Neural progenitor cell (in vitro differentiated cells): ENCODE results near the gene PLD5. TPM values are rescaled to one million over a fixed set of nuclear protein-coding genes. Genes with fewer than 3 reads are reported as not detected.

ENCODE experiments used
- DNase-seq: peaks from one replicate; pipeline ENCODE4 v3.0.0-alpha.2; 2016; ENCODE audit warnings: low spot score
- H2AFZ ChIP-seq: fragments of 200-600 bp; sonication (generic); replicated peaks from 2 replicates; pipeline ENCODE4 v1.6.1; 2016; ENCODE audit warnings: antibody characterized with exemption
- H3F3A ChIP-seq: fragments of 200-600 bp; sonication (generic); 2 replicates; pipeline ENCODE4 v1.6.1; 2016; ENCODE audit warnings: antibody characterized with exemption, low read depth
- H3K27ac ChIP-seq: fragments of 200-600 bp; sonication (generic); 2 replicates; pipeline ENCODE4 v1.5.1; 2016; ENCODE audit warnings: mild to moderate bottlenecking
- H3K27me3 ChIP-seq: fragments of 200-600 bp; sonication (generic); 2 replicates; pipeline ENCODE4 v1.6.1; 2016; ENCODE audit warnings: mild to moderate bottlenecking, moderate library complexity
- H3K36me3 ChIP-seq: fragments of 200-600 bp; sonication (generic); 2 replicates; pipeline ENCODE4 v1.5.1; 2016
- H3K4me1 ChIP-seq: fragments of 200-600 bp; sonication (generic); 2 replicates; pipeline ENCODE4 v1.6.1; 2016; ENCODE audit warnings: mixed run types
- H3K4me2 ChIP-seq: fragments of 200-600 bp; sonication (generic); 2 replicates; pipeline ENCODE4 v1.6.1; 2016
- H3K4me3 ChIP-seq: fragments of 200-600 bp; sonication (generic); 2 replicates; pipeline ENCODE4 v1.5.1; 2016
- H3K79me2 ChIP-seq: fragments of 200-600 bp; sonication (generic); 2 replicates; pipeline ENCODE4 v1.6.1; 2016; ENCODE audit warnings: low read depth
- H3K9ac ChIP-seq: fragments of 200-600 bp; sonication (generic); 2 replicates; pipeline ENCODE4 v1.6.1; 2016
- H3K9me3 ChIP-seq: fragments of 200-600 bp; sonication (generic); 2 replicates; pipeline ENCODE4 v1.5.1; 2016; ENCODE audit warnings: low read depth
- H4K20me1 ChIP-seq: fragments of 200-600 bp; sonication (generic); 2 replicates; pipeline ENCODE4 v1.6.1; 2016; ENCODE audit warnings: low read depth
- H3K27ac Mint-ChIP-seq: 3 replicates; pipeline ENCODE4 v1.8.0; 2021; ENCODE audit warnings: mixed read lengths
- H3K27me3 Mint-ChIP-seq: 2 replicates; pipeline ENCODE4 v1.8.0; 2022; ENCODE audit warnings: low read depth, mild to moderate bottlenecking, inconsistent platforms, moderate library complexity, mixed read lengths; ENCODE audit not compliant: insufficient read depth
- H3K36me3 Mint-ChIP-seq: 3 replicates; pipeline ENCODE4 v1.8.0; 2021; ENCODE audit warnings: mixed read lengths
- H3K4me1 Mint-ChIP-seq: 3 replicates; pipeline ENCODE4 v1.8.0; 2021; ENCODE audit warnings: mixed read lengths
- H3K4me3 Mint-ChIP-seq: 3 replicates; pipeline ENCODE4 v1.8.0; 2021; ENCODE audit warnings: mild to moderate bottlenecking, moderate library complexity, mixed read lengths
- H3K9me3 Mint-ChIP-seq: 3 replicates; pipeline ENCODE4 v1.8.0; 2020; ENCODE audit warnings: mixed read lengths
- EZH2 ChIP-seq: fragments of 200-600 bp; sonication (generic); IDR thresholded peaks from 2 replicates; pipeline ENCODE4 v1.6.1; 2017; ENCODE audit warnings: antibody characterized with exemption, mild to moderate bottlenecking, moderate library complexity
- EZH2phosphoT487 ChIP-seq: fragments of 200-600 bp; sonication (generic); IDR thresholded peaks from 2 replicates; pipeline ENCODE4 v1.6.1; 2017; ENCODE audit warnings: antibody characterized with exemption
- total RNA-seq: library from RNA; depleted of rRNA; stranded (reverse); fragments of >200 nt; gene quantifications from 2 replicates; pipeline ENCODE4 v1.2.3, GENCODE V29; 2015; ENCODE audit warnings: low replicate concordance
- TF ChIP-seq, protein P1 (sequence below): fragments of 200-600 bp; sonication (generic); IDR thresholded peaks from 2 replicates; pipeline ENCODE4 v1.5.1; 2017; ENCODE audit warnings: antibody characterized with exemption, mild to moderate bottlenecking

PLD5 gene
- total RNA-seq, 1 donor from 2014 or later: 1.8 TPM

DNA sequence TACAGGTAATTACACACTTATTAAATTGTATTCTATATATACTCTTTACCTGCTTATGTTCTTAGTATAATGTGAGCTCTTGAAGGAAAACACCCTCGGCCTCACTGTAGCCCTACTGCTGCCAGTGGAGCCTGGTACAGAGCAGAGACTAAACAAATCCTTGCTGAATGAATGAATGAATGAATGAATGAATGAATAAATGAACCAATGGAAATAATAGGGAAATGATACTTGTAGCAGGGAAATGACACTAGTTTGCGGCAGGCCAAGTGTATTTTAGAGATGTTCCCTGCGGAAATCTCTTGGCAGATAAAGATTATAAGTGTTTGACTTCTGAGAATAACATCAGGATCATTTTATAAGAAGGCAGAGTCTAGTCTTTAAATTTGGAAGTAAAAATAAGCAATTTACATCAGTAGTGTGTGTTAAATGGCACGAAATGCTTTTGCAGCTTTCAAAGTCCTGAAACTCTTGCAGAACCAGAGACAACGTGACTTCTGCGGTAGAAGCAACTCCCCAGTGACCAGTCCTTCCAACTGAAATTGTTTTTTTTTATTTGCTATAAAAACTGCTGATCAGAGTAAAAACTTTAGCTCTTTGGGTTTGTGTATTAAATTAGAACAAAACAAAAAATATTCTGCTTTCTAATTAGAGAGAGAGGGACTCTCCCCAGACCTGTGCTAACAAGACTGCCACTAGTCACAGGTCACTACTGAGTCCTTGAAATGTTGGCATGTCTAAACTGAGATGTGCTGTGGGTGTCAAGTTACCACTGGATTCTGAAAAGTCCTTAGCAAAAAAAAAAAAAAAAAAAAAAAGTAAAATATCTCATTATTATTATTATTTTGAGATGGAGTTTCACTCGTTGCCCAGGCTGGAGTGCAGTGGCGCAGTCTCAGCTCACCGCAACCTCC, 326.3 kb downstream of the PLD5 start:
- Mint-ChIP-seq H3K9me3 (peaks cover 7% of the 10 kb centered on the region), H3K4me3 (no peak overlapping the region), H3K27ac (no peak overlapping the region), H3K4me1 (peaks cover 2% of the 10 kb centered on the region), H3K27me3 (peaks cover 6% of the 10 kb centered on the region), H3K36me3 (no peaks in the 10 kb centered on the region)
- Histone ChIP-seq H4K20me1 (no peaks in the 10 kb centered on the region), H3K4me1 (no peaks in the 10 kb centered on the region), H3K9ac (no peak overlapping the region), H3F3A (no peaks in the 10 kb centered on the region), H3K9me3 (no peaks in the 10 kb centered on the region), H3K27me3 (no peaks in the 10 kb centered on the region), H3K79me2 (no peaks in the 10 kb centered on the region), H3K36me3 (no peaks in the 10 kb centered on the region), H3K4me2 (no peak overlapping the region), H2AFZ (no peak overlapping the region), H3K4me3 (no peak overlapping the region), H3K27ac (no peak overlapping the region)
- TF ChIP-seq, protein P1, sequence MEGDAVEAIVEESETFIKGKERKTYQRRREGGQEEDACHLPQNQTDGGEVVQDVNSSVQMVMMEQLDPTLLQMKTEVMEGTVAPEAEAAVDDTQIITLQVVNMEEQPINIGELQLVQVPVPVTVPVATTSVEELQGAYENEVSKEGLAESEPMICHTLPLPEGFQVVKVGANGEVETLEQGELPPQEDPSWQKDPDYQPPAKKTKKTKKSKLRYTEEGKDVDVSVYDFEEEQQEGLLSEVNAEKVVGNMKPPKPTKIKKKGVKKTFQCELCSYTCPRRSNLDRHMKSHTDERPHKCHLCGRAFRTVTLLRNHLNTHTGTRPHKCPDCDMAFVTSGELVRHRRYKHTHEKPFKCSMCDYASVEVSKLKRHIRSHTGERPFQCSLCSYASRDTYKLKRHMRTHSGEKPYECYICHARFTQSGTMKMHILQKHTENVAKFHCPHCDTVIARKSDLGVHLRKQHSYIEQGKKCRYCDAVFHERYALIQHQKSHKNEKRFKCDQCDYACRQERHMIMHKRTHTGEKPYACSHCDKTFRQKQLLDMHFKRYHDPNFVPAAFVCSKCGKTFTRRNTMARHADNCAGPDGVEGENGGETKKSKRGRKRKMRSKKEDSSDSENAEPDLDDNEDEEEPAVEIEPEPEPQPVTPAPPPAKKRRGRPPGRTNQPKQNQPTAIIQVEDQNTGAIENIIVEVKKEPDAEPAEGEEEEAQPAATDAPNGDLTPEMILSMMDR: no peak
- TF ChIP-seq EZH2phosphoT487 (no peak), EZH2 (no peak)
- DNase-seq: no peak

DNA sequence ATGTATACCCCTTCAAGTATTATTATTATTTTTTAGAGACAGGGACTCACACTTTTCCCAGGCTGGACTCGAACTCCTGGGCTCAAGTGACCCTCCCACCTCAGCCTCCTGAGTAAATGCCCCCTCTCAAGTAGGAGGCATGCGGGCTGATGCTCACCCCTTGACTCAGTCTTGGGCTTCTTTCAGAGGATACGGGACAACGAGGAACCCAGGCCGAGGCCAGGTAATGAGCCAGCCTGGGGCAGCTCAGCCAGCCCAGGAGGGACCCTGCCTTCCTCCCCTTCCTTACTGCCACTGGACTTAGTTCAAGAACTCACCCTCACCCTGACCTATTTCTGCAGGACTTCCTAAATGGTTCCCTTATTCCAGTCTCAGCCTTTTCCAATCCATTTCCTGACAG, 327.6 kb downstream of the PLD5 start:
- H4K20me1 ChIP-seq: no peaks in the 10 kb centered on the region
- no peaks in the 10 kb centered on the region for H3K36me3 Mint-ChIP-seq
- no peak overlapping the region for H3K4me3 ChIP-seq
- no peaks in the 10 kb centered on the region for H3K9me3 ChIP-seq
- peaks cover 5% of the 10 kb centered on the region for H3K9me3 Mint-ChIP-seq
- DNase-seq: no peak
- H3K27ac ChIP-seq: no peak overlapping the region
- TF ChIP-seq, protein P1: no peak
- TF ChIP-seq EZH2phosphoT487 (no peak), EZH2 (no peak)
- H3K27ac Mint-ChIP-seq: no peak overlapping the region
- H3K27me3 ChIP-seq: no peaks in the 10 kb centered on the region
- H3K4me2 ChIP-seq: no peak overlapping the region
- H3K4me3 Mint-ChIP-seq: no peak overlapping the region
- no peak overlapping the region for H3K9ac ChIP-seq
- H3K4me1 ChIP-seq: no peaks in the 10 kb centered on the region
- no peak overlapping the region for H2AFZ ChIP-seq
- H3K4me1 Mint-ChIP-seq: peaks cover 2% of the 10 kb centered on the region
- peaks cover 10% of the 10 kb centered on the region for H3K27me3 Mint-ChIP-seq
- no peaks in the 10 kb centered on the region for H3F3A ChIP-seq
- H3K79me2 ChIP-seq: no peaks in the 10 kb centered on the region
- no peaks in the 10 kb centered on the region for H3K36me3 ChIP-seq

DNA sequence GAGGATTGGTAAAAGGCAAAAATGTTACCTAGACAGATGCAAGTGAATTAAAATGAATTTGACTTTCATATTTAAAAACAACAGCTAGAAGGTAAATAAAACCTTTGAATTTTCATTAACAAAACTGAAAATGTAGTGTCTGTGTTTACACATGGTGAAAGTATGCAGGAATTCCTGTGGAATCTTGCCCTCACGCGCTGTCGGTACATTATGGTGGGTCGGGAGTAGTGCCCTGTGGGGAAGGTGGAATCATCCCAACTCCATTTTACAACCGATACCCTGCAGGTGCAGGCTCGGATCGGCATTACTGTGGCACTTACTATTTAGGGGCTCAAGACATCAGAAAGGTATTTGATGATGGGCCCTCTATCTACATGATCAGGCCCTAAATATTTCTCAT, 328.4 kb downstream of the PLD5 start:
- no peak overlapping the region for H3K9ac ChIP-seq
- no peaks in the 10 kb centered on the region for H3K36me3 ChIP-seq
- no peaks in the 10 kb centered on the region for H3K9me3 ChIP-seq
- TF ChIP-seq EZH2phosphoT487 (no peak), EZH2 (no peak)
- TF ChIP-seq, protein P1: no peak
- H3K9me3 Mint-ChIP-seq: peaks cover 5% of the 10 kb centered on the region
- no peaks in the 10 kb centered on the region for H3K27me3 ChIP-seq
- H3K36me3 Mint-ChIP-seq: no peaks in the 10 kb centered on the region
- H3K4me1 Mint-ChIP-seq: peaks cover 2% of the 10 kb centered on the region
- H2AFZ ChIP-seq: no peak overlapping the region
- H3K4me3 ChIP-seq: no peak overlapping the region
- no peaks in the 10 kb centered on the region for H4K20me1 ChIP-seq
- DNase-seq: no peak
- no peak overlapping the region for H3K27ac ChIP-seq
- H3K27me3 Mint-ChIP-seq: peaks cover 12% of the 10 kb centered on the region
- H3K4me1 ChIP-seq: no peaks in the 10 kb centered on the region
- H3K4me3 Mint-ChIP-seq: no peak overlapping the region
- no peaks in the 10 kb centered on the region for H3F3A ChIP-seq
- no peak overlapping the region for H3K27ac Mint-ChIP-seq
- H3K79me2 ChIP-seq: no peaks in the 10 kb centered on the region
- H3K4me2 ChIP-seq: no peak overlapping the region
